ENCODE data around the gene SPOCK2. TPM values are rescaled to one million over a fixed set of nuclear protein-coding genes. Genes with fewer than 3 reads are reported as not detected.
"Not testable (repeated sequence)": the region's sequence is repeated elsewhere in the genome, so short reads cannot be mapped to it uniquely, and the experiment has no call there.

SPOCK2 gene
- 1 to 10 TPM; 3.9 to 4.5 (median 4.1) TPM for total RNA-seq

DNA sequence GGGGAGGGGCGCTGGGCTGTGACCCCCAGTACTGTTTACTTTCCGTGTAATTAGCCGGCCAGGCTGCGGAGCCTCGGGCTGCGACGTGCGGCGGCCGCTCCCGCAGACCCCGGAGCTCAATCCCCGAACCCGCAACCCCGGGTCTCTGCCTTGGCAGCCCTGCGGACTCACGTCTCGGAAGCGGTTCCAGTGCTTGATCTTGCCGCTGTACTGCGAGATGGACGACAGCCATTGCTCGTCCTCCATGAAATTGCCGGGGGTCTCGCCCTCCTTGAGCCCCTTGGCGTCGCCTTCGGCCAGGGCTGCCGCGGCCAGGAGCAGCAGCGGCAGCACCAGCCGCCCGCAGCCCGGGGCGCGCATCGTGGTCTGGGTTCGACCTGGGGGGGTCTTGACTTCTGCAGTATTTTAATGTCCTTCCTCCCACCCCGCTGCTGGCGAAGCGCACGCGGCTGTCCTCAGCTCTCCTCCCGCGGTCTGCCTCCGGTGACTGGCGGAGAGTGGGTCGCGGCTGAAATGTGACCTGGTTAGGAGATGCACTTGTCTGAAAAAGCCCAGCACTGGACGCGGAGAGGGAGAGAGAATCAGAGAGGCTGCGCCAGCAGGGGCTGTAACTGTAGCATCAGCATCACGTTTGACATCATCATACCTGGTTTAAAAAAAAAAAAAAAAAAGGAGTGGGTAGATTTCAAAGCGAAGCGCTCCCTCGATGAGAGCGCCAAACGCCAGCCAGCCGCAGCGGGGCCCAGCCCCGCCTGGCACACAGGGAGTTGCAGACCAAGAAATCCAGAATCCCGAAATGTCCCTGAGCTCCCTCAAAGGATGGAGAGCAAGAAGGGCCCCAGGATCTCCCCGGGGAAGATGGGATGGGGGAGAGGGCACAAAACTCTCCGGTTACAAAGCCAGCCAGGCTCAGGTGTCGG lies at the start of gene SPOCK2:
Gene SPOCK2, minus strand, starts transcription at position 583 of the 920 bp plus-strand sequence. Its CDS starts 223 bp downstream, at position 360.
- H3K9me3 ChIP-seq, result no peaks in the 10 kb centered on the region
- peaks cover 7 to 11% of the 10 kb centered on the region in 2 donors for H3K4me1 ChIP-seq
- H3K27ac ChIP-seq, result peak within 1 kb of the TSS in 1 of 2 donors; percentile 14
- TF ChIP-seq POLR2AphosphoS5 (IDR thresholded peaks at IDR 0.05) (no peak), POLR2A (IDR thresholded peaks at IDR 0.05) (no peak)
- TF ChIP-seq, protein P1, sequence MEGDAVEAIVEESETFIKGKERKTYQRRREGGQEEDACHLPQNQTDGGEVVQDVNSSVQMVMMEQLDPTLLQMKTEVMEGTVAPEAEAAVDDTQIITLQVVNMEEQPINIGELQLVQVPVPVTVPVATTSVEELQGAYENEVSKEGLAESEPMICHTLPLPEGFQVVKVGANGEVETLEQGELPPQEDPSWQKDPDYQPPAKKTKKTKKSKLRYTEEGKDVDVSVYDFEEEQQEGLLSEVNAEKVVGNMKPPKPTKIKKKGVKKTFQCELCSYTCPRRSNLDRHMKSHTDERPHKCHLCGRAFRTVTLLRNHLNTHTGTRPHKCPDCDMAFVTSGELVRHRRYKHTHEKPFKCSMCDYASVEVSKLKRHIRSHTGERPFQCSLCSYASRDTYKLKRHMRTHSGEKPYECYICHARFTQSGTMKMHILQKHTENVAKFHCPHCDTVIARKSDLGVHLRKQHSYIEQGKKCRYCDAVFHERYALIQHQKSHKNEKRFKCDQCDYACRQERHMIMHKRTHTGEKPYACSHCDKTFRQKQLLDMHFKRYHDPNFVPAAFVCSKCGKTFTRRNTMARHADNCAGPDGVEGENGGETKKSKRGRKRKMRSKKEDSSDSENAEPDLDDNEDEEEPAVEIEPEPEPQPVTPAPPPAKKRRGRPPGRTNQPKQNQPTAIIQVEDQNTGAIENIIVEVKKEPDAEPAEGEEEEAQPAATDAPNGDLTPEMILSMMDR (IDR thresholded peaks at IDR 0.05), result no peak
- no peak for DNase-seq (ENCODE audit: low spot score in 2 of 2)
- intact Hi-C loops (cut with DNase I; ENCODE audit: low total_unique reads), result no loop called here
- peak within 1 kb of the TSS; percentile 34 to 67 (median 49) for H3K4me3 ChIP-seq
- H3K36me3 ChIP-seq, result no peaks in the 10 kb centered on the region
- peaks cover 0 to 21% of the 10 kb centered on the region in 2 donors for H3K27me3 ChIP-seq

GRCh38 chr10:72137583-72137982 lies 49.2 kb upstream of the SPOCK2 start:
- intact Hi-C loops (cut with DNase I; ENCODE audit: low total_unique reads), result no loop called here
- no peak for DNase-seq (ENCODE audit: low spot score in 2 of 2)
- no peaks in the 10 kb centered on the region for H3K4me1 ChIP-seq

DNA sequence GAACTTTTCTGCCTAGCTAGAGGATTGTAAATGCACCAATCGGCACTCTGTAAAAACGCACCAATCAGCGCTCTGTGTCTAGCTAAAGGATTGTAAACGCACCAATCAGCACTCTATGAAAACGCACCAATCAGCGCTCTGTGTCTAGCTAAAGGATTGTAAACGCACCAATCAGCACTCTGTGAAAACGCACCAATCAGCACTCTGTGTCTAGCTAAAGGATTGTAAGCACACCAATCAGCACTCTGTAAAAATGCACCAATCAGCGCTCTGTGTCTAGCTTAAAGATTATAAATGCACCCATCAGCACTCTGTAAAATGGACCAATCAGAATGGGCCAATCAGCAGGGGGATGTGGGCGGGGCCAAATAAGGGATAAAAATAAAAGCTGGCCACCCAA lies 47.9 kb upstream of the SPOCK2 start:
- DNase-seq (ENCODE audit: low spot score in 2 of 2); H3K4me1 ChIP-seq; H3K9me3 ChIP-seq; intact Hi-C loops (cut with DNase I; ENCODE audit: low total_unique reads); H3K27ac ChIP-seq; H3K36me3 ChIP-seq; H3K27me3 ChIP-seq; H3K4me3 ChIP-seq: not testable (repeated sequence)

More at GRCh38 chr10:72137583-72137982, 49.2 kb upstream of the SPOCK2 start:
- Histone ChIP-seq H3K36me3 (no peaks in the 10 kb centered on the region), H3K27me3 (no peaks in the 10 kb centered on the region), H3K27ac (no peak overlapping the region), H3K9me3 (peaks cover 0 to 3% of the 10 kb centered on the region in 2 donors), H3K4me3 (no peak overlapping the region)
- TF ChIP-seq, protein P1 (IDR thresholded peaks at IDR 0.05), result no peak
- no peak for TF ChIP-seq POLR2A (IDR thresholded peaks at IDR 0.05)
- no peak for TF ChIP-seq POLR2AphosphoS5 (IDR thresholded peaks at IDR 0.05)

DNA sequence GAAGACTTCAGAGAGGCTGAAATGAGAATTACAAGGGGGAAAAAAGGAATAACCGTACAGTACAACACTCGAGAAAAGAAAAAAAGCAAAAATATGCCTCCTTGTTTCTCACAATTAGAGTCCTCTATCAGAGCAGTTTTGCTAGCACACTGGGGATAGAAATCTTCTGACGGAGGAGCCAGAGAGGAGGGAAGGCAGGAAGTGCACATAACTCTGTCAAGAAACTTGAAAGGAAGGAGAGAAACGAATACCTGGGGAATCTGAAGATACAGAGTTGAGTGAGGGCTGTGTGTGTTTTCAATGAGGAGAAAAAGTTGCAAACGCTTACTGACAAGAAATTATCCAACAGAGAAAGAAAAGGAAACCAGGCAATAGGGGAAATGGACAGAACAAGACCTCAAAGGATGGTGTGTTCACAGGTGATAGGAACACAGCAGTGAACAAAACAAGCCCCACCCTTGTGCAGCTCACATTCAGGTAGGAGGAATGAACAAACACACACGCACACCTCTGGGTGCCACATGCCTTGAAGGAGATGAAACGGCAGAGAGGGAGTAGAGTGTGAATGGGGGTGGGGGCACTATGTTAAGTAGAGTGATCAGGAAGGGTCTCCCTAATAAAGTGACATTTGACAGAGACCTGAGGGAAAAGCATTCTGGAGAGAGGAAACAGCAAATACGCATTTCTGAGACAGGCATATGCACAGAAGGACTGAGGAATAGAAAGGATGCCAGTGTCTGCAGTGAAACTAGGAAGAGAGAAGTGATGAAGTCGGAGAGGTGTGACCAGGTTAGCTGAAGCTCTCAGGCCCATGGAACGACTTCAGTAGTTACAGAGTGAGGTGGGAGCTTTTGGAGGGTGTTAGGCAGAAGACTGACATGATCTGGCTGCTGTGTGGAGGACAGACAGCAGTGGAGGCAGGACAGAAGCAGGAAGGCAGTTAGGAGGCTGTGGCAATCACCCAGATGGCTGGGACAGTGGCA lies 46.7 kb upstream of the SPOCK2 start:
- Histone ChIP-seq H3K9me3 (peaks cover 0 to 3% of the 10 kb centered on the region in 2 donors), H3K27me3 (no peaks in the 10 kb centered on the region), H3K36me3 (no peaks in the 10 kb centered on the region), H3K4me1 (no peaks in the 10 kb centered on the region), H3K27ac (no peak overlapping the region), H3K4me3 (no peak overlapping the region)
- no peak for DNase-seq (ENCODE audit: low spot score in 2 of 2)
- intact Hi-C loops (cut with DNase I; ENCODE audit: low total_unique reads), result no loop called here
- TF ChIP-seq, protein P1 (IDR thresholded peaks at IDR 0.05), result no peak
- TF ChIP-seq POLR2A (IDR thresholded peaks at IDR 0.05), result no peak
- TF ChIP-seq POLR2AphosphoS5 (IDR thresholded peaks at IDR 0.05), result no peak

- Histone ChIP-seq H3K27ac (no peak overlapping the region), H3K4me1 (no peaks in the 10 kb centered on the region)
- intact Hi-C loops (cut with DNase I; ENCODE audit: low total_unique reads), result no loop called here
Observed at GRCh38 chr10:72133517-72133916, 45.2 kb upstream of the SPOCK2 start.

More at GRCh38 chr10:72133517-72133916, 45.2 kb upstream of the SPOCK2 start:
- no peak for DNase-seq (ENCODE audit: low spot score in 2 of 2)
- Histone ChIP-seq H3K27me3 (no peaks in the 10 kb centered on the region), H3K9me3 (peaks cover 0 to 3% of the 10 kb centered on the region in 2 donors), H3K36me3 (no peaks in the 10 kb centered on the region), H3K4me3 (no peak overlapping the region)
- TF ChIP-seq POLR2AphosphoS5 (IDR thresholded peaks at IDR 0.05) (no peak), POLR2A (IDR thresholded peaks at IDR 0.05) (no peak)
- TF ChIP-seq, protein P1 (IDR thresholded peaks at IDR 0.05), result no peak
